ENCODE results near the gene CCDC200. TPM values are rescaled to one million over a fixed set of nuclear protein-coding genes. Genes with fewer than 3 reads are reported as not detected.
"Not testable (repeated sequence)": the region's sequence is repeated elsewhere in the genome, so short reads cannot be mapped to it uniquely, and the experiment has no call there.

The CCDC200 gene
- not detected for total RNA-seq

DNA sequence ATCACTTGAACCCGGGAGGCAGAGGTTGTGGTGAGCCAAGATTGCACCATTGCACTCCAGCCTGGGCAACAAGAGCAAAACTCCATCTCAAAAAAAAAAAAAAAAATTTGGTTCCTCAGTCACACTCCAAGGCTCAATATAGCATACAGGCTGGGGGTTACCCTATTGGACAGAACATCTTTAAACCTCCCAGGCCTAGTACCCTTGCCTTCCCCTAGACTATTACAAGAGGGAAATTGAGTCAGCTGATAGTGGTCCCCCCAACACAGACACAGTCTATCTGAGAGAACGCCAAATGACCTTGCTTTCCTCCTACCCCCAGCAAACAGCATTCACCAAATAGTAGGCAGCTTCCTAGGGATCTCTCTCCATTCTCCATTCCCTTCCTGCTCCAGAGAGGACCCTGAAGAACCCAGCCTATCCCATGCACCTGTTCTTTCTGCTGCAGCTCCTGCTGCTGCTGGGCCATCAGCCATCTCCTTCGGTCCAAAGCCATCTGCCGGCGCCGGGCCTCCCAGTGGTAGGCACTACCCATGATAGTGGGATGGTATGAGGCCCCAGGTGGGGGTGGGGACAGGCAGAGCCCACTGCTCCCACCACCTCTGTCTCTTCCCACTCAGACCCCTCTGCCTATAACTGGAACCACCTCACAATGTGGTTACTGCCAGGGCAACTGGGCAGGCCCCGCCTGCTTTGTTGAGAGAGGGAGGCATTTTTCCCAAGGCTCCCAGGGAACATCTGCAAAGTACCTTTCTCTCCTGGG, at the start of gene CCDC200:
TSS of gene CCDC200 (minus strand) at position 604 of the 763 bp plus-strand sequence. CDS start at position 535, 69 bp downstream.
- ATAC-seq = peak; percentile 42

DNA sequence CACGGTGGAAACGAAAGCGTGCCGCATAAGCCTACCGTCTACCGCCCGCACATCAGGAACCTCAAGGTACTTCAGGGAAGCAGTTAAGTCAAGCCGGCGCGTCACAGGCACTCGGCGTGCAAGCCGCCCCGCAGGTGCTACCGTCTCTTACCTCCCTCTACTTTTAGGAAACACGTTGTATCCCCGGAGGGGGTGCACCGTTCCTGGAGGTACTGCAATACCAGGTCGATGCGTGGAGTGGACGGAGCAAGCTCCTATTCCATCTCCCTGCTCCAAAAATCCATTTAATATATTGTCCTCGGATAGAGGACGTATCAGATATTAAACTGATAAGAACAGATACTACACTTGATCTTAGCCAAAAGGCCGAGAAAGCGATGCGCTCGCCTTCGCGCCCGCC, 44.5 kb upstream of the CCDC200 start:
- not testable (repeated sequence) for ATAC-seq

DNA sequence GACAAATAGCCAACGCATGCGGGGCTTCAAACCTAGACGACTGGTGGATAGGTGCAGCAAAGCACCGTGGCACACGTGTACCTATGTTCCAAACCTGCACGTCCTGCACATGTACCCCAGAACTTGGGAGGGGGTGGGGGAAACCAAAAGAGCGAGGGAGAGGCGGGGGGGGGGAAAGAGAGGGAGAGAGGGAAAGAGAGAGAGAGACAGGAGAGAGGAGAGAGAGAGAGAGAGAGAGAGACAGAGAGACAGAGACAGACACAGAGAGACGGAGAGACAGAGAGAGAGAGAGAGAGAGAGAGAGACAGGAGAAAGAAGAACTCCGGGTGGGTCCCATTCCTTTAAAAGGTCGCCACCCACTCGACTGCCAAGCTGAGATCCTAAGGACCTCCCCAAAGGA, 44.1 kb upstream of the CCDC200 start:
- not testable (repeated sequence) for ATAC-seq

DNA sequence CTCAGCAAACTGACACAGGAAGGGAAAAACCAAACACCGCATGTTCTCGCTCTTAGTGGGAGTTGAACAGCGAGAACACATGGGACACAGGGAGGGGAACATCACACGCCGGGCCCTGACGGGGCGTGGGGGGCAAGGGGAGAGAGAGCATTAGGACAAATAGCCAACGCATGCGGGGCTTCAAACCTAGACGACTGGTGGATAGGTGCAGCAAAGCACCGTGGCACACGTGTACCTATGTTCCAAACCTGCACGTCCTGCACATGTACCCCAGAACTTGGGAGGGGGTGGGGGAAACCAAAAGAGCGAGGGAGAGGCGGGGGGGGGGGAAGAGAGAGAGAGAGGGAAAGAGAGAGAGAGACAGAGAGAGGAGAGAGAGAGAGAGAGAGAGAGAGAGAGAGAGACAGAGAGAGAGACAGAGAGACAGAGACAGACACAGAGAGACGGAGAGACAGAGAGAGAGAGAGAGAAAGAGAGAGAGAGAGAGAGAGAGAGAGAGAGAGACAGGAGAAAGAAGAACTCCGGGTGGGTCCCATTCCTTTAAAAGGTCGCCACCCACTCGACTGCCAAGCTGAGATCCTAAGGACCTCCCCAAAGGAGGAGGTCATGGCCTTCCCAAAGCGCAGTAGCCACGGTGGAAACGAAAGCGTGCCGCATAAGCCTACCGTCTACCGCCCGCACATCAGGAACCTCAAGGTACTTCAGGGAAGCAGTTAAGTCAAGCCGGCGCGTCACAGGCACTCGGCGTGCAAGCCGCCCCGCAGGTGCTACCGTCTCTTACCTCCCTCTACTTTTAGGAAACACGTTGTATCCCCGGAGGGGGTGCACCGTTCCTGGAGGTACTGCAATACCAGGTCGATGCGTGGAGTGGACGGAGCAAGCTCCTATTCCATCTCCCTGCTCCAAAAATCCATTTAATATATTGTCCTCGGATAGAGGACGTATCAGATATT, 42.4 kb upstream of the CCDC200 start:
- ATAC-seq = not testable (repeated sequence)

DNA sequence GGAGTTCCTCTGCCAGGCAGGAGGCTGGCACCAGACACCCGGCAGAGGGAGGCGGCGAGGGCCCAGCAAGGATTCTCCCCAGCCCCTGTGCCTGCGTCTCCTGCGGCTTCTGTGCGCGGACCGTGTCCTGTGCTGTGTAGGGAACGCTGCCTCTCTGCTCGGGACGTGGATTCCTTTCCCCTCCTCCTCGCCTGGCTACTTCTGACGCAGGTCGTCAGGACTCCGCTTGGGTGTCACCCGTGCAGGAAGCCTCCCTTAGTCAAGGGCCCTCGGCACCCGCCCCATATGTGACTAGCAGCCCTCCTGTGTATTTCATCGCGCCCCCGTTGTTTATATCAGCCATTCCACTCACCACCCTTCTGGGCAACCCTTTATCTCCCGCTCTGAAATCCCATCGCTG, 18.0 kb upstream of the CCDC200 start:
- ATAC-seq = not testable (repeated sequence)

DNA sequence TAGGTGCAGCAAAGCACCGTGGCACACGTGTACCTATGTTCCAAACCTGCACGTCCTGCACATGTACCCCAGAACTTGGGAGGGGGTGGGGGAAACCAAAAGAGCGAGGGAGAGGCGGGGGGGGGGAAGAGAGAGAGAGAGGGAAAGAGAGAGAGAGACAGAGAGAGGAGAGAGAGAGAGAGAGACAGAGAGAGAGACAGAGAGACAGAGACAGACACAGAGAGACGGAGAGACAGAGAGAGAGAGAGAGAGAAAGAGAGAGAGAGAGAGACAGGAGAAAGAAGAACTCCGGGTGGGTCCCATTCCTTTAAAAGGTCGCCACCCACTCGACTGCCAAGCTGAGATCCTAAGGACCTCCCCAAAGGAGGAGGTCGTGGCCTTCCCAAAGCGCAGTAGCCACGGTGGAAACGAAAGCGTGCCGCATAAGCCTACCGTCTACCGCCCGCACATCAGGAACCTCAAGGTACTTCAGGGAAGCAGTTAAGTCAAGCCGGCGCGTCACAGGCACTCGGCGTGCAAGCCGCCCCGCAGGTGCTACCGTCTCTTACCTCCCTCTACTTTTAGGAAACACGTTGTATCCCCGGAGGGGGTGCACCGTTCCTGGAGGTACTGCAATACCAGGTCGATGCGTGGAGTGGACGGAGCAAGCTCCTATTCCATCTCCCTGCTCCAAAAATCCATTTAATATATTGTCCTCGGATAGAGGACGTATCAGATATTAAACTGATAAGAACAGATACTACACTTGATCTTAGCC, 12.4 kb upstream of the CCDC200 start:
- not testable (repeated sequence) for ATAC-seq

DNA sequence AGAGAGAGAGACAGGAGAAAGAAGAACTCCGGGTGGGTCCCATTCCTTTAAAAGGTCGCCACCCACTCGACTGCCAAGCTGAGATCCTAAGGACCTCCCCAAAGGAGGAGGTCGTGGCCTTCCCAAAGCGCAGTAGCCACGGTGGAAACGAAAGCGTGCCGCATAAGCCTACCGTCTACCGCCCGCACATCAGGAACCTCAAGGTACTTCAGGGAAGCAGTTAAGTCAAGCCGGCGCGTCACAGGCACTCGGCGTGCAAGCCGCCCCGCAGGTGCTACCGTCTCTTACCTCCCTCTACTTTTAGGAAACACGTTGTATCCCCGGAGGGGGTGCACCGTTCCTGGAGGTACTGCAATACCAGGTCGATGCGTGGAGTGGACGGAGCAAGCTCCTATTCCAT, 11.2 kb upstream of the CCDC200 start:
- ATAC-seq = not testable (repeated sequence)

DNA sequence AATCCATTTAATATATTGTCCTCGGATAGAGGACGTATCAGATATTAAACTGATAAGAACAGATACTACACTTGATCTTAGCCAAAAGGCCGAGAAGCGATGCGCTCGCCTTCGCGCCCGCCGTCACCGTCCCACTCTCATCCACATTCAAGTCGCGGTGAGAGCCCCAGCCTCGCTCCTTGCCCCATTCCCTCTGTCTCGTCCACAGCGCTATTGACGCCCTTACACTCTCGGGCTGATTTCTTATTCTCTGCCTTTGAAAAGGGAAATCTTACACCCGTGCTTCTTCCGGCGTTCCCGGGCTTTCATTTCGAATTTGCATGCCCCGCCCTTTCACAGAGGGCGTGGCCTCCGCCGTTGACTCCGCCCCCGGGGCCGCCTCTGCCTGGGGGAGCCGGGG, 5.5 kb upstream of the CCDC200 start, which contains the start of gene RNU2-1:
TSS of gene RNU2-1 (minus strand) at position 101 of the 400 bp plus-strand sequence.
- ATAC-seq = not testable (repeated sequence)

DNA sequence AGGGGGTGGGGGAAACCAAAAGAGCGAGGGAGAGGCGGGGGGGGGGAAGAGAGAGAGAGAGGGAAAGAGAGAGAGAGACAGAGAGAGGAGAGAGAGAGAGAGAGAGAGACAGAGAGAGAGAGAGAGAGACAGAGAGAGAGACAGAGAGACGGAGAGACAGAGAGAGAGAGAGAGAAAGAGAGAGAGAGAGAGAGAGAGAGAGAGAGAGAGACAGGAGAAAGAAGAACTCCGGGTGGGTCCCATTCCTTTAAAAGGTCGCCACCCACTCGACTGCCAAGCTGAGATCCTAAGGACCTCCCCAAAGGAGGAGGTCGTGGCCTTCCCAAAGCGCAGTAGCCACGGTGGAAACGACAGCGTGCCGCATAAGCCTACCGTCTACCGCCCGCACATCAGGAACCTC, 4.8 kb upstream of the CCDC200 start:
- not testable (repeated sequence) for ATAC-seq

DNA sequence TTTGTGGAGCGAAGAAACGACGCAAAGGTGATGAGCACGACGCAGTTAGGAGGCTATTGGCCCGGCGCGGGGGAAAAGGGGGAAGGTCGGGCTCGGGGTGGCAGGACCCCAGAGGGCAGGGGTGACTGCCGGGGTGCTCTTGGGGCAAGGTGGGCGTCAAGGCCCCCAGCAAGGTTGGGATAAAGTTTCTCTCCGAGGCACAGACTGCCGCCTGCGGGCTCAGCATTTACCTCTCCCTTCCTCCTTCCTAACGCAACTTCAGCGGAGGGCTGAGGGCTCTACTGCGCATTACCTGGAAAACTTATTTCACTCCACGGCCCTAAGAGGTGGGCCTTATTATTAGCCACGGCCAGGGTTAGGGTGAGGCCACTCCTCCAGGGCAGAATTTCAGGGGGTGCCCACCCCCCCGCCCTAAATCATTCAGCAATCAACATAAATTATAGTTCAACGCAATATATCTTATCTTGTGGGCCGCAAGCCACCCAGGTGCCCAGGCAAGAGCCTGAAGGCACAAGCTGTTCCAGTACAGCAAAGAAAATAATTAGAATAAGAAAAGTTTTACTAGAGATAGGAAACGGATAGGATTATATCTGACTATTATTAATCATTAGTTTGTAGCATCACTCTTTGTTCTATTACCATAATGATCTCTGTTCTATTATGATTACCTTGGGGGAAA, 3.7 kb upstream of the CCDC200 start:
- ATAC-seq = not testable (repeated sequence)

DNA sequence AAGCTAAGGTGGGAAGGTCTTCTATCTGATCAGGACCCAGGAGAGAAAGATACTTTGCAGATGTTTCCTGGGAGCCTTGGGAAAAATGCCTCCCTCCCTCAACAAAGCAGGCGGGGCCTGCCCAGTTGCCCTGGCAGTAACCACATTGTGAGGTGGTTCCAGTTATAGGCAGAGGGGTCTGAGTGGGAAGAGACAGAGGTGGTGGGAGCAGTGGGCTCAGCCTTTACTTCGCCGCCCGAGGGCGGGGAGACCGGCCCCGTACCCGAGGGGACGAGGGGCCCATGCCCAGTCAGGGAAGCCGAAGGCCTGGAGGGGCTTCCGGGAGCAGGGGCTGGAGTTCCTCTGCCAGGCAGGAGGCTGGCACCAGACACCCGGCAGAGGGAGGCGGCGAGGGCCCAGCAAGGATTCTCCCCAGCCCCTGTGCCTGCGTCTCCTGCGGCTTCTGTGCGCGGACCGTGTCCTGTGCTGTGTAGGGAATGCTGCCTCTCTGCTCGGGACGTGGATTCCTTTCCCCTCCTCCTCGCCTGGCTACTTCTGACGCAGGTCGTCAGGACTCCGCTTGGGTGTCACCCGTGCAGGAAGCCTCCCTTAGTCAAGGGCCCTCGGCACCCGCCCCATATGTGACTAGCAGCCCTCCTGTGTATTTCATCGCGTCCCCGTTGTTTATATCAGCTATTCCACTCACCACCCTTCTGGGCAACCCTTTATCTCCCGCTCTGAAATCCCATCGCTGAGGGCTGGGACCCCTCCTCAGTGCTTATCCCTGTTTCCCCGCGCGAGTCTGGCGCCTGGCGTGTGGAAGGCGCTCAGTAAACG, 3.0 kb upstream of the CCDC200 start:
- peak; percentile 39 for ATAC-seq

DNA sequence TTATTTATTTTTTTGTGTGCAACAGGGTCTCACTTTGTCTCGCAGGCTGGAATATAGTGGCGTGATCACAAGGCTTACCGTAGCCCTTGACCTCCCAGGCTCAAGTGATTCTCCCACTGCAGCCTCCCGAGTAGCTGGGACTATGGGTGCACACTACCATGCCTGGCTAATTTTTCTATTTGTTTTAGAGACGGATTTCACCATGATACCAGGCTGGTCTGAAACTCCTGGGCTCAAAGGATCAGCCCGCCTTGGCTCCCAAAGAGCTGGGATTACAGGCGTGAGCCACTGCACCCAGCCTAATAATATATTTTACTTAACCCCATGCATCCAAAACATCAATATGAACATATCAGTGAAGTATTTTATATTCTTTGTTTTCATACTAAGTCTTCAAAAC, 2.0 kb downstream of the CCDC200 start:
- no peak for ATAC-seq

DNA sequence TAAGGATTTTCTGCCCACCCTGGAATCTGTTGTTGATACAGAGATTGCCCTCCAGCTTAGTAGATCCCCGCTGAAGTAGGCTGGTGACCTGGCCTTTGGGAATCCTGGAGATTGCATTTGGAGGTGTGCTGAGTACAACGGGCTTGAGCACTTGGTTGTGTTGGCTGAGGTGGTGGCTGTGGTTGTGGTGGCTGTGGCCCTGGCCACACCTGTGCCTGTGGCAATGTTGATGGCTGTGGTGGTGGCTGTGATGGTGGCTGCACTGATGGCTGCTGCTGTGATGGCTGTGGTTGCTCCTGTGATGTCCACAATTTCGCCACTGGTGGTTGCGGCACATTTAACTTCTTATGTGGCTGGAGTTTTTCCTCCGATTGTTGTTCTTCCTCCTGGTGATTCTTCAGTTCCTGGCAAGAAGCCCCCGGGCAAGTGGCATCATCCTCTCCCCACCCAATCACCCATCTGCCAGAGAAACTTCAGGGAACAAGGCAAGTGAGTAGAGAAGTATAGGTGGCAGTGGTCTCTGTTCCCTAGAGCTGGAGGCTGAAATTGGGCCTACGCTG, 4.2 kb downstream of the CCDC200 start:
- ATAC-seq = no peak

DNA sequence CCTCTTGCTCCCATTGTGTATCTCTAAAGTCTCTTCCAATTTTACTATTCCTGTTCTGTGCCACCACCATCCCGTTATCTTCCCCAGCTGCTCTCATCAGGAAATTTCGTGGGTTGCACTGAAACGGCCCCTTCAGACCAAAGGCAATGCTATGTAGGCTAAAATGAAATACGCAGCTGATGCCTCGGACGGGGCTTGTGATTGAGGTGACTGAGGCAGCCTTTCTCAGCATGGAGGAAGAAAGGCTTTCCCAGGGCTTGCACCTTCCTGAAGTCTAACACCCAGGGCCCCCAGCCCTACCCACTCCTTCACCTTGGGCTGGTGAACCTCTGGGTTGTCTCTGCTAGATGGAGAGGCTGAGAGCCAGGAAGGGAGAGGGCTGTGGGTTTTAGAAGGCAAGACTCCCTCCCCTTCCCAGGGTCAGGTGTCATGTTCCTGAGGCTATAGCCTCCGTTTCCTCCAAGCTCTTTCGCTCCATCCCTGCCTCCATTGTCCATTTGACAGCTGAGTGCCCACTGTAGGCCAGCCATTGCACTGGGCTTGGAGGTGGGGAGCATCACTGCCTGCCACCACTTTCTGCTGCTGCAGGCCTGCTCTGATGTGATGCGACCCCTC, 7.8 kb downstream of the CCDC200 start:
- no peak for ATAC-seq

DNA sequence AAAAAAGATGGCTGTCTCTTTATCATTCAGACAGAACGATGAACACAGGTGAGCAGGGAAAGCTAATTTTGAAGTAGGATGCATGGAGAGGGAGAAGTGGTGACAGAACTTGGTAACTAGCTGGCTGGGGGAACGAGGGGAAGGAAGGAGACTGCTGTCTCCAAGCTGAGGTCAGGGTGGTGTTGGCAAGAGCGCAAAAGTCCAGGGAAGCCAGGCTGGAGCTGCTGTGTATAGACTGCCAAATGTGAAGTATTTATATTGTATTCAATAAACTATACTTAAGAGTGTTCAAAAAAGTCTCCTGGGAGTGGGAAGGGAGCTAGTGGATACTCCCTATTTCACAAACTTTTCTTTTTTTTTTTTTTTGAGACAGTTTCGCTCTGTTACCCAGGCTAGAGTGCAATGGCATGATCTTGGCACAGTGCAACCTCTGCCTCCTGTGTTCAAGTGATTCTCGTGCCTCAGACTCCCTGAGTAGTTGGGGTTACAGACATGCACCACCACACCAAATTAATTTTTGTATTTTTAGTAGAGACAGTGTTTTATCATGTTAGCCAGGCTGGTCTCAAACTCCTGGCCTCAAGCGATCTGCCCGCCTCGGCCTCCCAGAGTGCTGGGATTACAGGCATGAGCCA, 8.6 kb downstream of the CCDC200 start:
- no peak for ATAC-seq

DNA sequence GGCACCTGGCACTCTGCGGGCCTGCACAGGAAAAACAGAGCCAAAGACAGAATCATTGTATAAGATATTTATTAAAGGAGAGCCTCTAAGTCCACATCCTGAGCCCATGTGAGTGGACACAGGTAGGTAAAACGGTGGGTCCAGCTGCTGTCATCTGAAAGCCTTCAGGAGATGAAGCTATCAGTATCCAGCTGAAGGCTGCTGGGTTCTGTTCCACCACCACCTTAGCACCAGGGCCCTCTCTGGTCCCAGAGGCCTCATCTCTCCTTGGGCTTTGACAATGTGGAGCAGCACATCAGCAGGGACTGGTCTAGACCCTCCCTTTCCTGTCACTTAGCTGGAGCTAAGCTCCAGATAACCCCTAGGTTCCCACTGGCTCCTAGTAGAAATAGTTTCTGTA, 9.4 kb downstream of the CCDC200 start:
- no peak for ATAC-seq

DNA sequence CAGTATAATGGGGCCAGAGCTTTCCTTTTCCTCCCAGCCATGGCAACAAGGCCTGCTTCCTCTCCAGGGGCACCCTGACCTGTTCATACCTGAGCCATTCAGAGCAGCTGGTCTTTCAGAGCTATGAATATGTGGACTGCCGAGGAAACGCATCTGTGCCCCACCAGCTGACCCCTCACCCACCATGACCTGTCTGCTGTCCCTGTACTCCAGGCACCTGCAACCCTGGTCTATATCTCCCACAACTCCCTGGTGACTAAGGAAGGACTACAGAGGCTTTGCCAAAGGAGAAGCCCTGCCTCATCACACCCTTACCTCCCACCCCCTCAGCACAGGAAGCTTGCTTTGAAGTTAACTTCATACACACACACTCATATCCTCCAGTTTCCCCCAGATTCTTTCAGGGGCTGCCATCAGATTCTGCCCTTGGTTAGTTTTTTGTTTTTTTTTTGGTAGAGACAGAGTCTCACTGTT, 10.8 kb downstream of the CCDC200 start:
- ATAC-seq = no peak

DNA sequence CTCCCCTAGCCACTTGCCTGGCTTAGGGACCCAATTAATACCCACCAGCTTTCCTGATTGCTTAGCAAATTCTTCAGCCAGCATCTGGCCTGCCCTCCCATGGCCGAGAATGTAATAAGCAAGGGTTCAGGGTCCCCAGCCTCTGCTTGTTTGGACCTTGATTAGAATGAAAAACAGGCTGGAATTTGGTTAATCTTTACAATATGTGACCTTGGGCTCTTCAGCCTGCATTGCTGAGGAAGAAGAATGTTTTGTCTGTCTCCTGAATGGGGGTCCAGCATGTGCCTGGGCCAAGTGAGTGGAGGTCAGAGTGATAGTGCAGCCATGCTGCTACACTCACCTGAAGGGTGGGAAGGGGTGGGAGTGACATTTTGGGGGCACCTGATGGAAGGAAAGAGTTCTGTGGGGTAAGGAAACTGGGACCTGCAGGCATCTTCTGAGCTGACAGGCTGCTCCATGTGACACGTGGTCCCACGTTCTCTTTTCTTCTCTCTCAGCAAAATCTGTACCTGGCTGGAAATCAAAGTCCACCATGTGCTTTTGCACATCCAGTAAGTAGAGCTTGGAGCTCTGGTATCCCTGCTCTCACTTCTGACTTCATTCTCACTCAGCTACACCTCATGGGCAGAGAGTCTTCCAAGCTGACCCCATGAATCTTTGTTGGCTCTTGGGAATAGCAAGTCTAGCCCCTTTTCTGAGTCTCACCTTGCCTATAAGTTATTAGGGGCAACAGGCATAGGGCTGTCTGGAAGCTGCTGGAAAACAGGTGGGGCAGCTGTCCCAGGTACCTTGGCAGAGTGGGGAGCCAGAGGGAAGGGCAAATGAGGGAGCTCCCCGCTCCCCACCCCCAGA, 11.4 kb downstream of the CCDC200 start:
- no peak for ATAC-seq

DNA sequence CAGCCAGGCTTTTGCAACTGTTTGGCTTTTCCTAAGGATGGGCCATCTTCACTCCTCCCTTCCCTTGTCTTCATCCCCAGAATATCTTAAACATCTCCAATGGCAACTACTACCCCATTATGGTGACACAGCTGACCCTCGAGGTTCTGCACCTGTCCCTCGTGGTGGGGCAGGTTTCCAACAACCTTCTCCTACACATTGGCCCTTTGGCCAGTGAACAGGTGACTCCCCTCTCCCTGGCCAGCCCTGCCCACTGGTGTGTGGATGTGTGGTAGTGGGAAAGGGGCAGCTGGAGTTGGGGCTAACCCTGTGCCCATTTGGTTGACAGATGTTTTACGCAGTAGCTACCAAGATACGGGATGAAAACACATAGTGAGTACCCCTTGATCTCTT, 12.1 kb downstream of the CCDC200 start:
- no peak for ATAC-seq
